Uterus (tissue), 4 donors: ENCODE measurements around the gene FASLG. TPM values are rescaled to one million over a fixed set of nuclear protein-coding genes. Genes with fewer than 3 reads are reported as not detected.

Experiments used
- DNase-seq, 2 donors: peaks; one replicate each; pipeline ENCODE4 v3.0.0-alpha.2; 2019 to 2020
- H3K27ac ChIP-seq, 2 donors: fragments of 200-600 bp; sonication (generic); 1 replicate in 1 of 2; 2 replicates in 1 of 2; pipeline ENCODE4 v1.5.1; 2016 to 2018
- H3K27me3 ChIP-seq, 2 donors: fragments of 200-600 bp; sonication (generic); one replicate each; pipeline ENCODE4 v1.5.1; 2018 to 2019; ENCODE audit warnings: control low read depth in 1 of 2
- H3K36me3 ChIP-seq, 2 donors: fragments of 200-600 bp; sonication (generic); one replicate each; pipeline ENCODE4 v1.5.1; 2019; ENCODE audit warnings: control low read depth in 1 of 2
- H3K4me1 ChIP-seq, 2 donors: fragments of 200-600 bp; sonication (generic); one replicate each; pipeline ENCODE4 v1.5.1; 2018 to 2019; ENCODE audit warnings: control low read depth in 1 of 2
- H3K4me3 ChIP-seq, 2 donors: fragments of 200-600 bp; sonication (generic); 1 replicate in 1 of 2; 2 replicates in 1 of 2; pipeline ENCODE4 v1.5.1; 2018 to 2019; ENCODE audit warnings: mild to moderate bottlenecking in 1 of 2
- H3K9me3 ChIP-seq, 2 donors: fragments of 200-600 bp; sonication (generic); one replicate each; pipeline ENCODE4 v1.5.1; 2019; ENCODE audit warnings: control low read depth in 1 of 2
- CTCF ChIP-seq, 4 experiments: fragments of 200-600 bp in 2 of 4; fragments of 450-650 bp in 2 of 4; sonication (generic) in 2 of 4; IDR thresholded peaks; one replicate each; pipeline ENCODE4 v1.5.1; 2016 to 2019; ENCODE audit warnings: antibody characterized with exemption in 4 of 4, mild to moderate bottlenecking in 2 of 4, moderate library complexity in 1 of 4
- POLR2A ChIP-seq, 2 donors: fragments of 450-650 bp; IDR thresholded peaks; one replicate each; pipeline ENCODE4 v1.6.1; 2016; ENCODE audit warnings: antibody characterized with exemption in 2 of 2, mild to moderate bottlenecking in 1 of 2, moderate library complexity in 1 of 2
- intact Hi-C: fragments of 100-400 bp; cut with DNase I; formaldehyde crosslinking; loops from one replicate; pipeline ENCODE4 v1.15.1; 2023; ENCODE audit warnings: low total_unique reads
- small RNA-seq: library from RNA; depleted of rRNA; stranded (forward); fragments of <200 nt; gene quantifications from one replicate; pipeline ENCODE3, GENCODE V24; 2016
- total RNA-seq, 4 donors: library from RNA; depleted of rRNA in 3 of 4; stranded (reverse); fragments of >200 nt in 3 of 4; gene quantifications; one replicate each; pipeline versions ENCODE4 v1.1.0 to v1.2.4, GENCODE V29; 2014 to 2023
- donor health status: DM: yes; HTN: yes; CAD: no.

The FASLG gene
- total RNA-seq, 4 donors from 2014 or later: 0.28 TPM; not detected in 3

GRCh38 chr1:172704001-172704400, 45.1 kb downstream of the FASLG start:
- no peak overlapping the region for H3K27ac ChIP-seq
- no peak overlapping the region for H3K4me3 ChIP-seq
- intact Hi-C loops: no loop called here
- no peaks in the 10 kb centered on the region for H3K4me1 ChIP-seq
- H3K9me3 ChIP-seq: no peaks in the 10 kb centered on the region
- no peaks in the 10 kb centered on the region for H3K36me3 ChIP-seq
- TF ChIP-seq POLR2A (IDR thresholded peaks at IDR 0.05) (no peak), CTCF (IDR thresholded peaks at IDR 0.05) (no peak)
- no peaks in the 10 kb centered on the region for H3K27me3 ChIP-seq
- no peak for DNase-seq

- H3K27me3 ChIP-seq: no peaks in the 10 kb centered on the region
Measured at GRCh38 chr1:172704420-172705210, 45.7 kb downstream of the FASLG start.

GRCh38 chr1:172708452-172708851, 49.5 kb downstream of the FASLG start:
- no peak overlapping the region for H3K27ac ChIP-seq
- DNase-seq: no peak
- intact Hi-C loops: no loop called here
- H3K27me3 ChIP-seq: no peaks in the 10 kb centered on the region
- no peaks in the 10 kb centered on the region for H3K36me3 ChIP-seq
- H3K4me1 ChIP-seq: no peaks in the 10 kb centered on the region
- TF ChIP-seq POLR2A (IDR thresholded peaks at IDR 0.05) (no peak), CTCF (IDR thresholded peaks at IDR 0.05) (no peak)
- no peak overlapping the region for H3K4me3 ChIP-seq
- H3K9me3 ChIP-seq: no peaks in the 10 kb centered on the region

More at GRCh38 chr1:172704420-172705210, 45.7 kb downstream of the FASLG start:
- no peak for TF ChIP-seq POLR2A (IDR thresholded peaks at IDR 0.05)
- Histone ChIP-seq H3K27ac (no peak overlapping the region), H3K36me3 (no peaks in the 10 kb centered on the region), H3K4me3 (no peak overlapping the region), H3K9me3 (no peaks in the 10 kb centered on the region), H3K4me1 (no peaks in the 10 kb centered on the region)
- intact Hi-C loops: no loop called here
- DNase-seq: no peak

- intact Hi-C loops: no loop called here
- no peaks in the 10 kb centered on the region for H3K27me3 ChIP-seq
- H3K4me1 ChIP-seq: no peaks in the 10 kb centered on the region
- no peak overlapping the region for H3K27ac ChIP-seq
- no peak for TF ChIP-seq CTCF (IDR thresholded peaks at IDR 0.05)
- TF ChIP-seq POLR2A (IDR thresholded peaks at IDR 0.05): no peak
- no peak for DNase-seq
- no peak overlapping the region for H3K4me3 ChIP-seq
- H3K9me3 ChIP-seq: no peaks in the 10 kb centered on the region
- H3K36me3 ChIP-seq: no peaks in the 10 kb centered on the region
Measured at GRCh38 chr1:172711558-172711957, 52.7 kb downstream of the FASLG start.

- intact Hi-C loops: no loop called here
- TF ChIP-seq CTCF (IDR thresholded peaks at IDR 0.05): no peak
- no peak for TF ChIP-seq POLR2A (IDR thresholded peaks at IDR 0.05)
Measured at GRCh38 chr1:172713466-172713865, 54.6 kb downstream of the FASLG start.

More at GRCh38 chr1:172713466-172713865, 54.6 kb downstream of the FASLG start:
- Histone ChIP-seq H3K27ac (no peak overlapping the region), H3K4me1 (no peaks in the 10 kb centered on the region), H3K4me3 (no peak overlapping the region), H3K9me3 (no peaks in the 10 kb centered on the region), H3K27me3 (no peaks in the 10 kb centered on the region), H3K36me3 (no peaks in the 10 kb centered on the region)
- no peak for DNase-seq

Small RNA genes lying within 50 kb of the gene (small RNA-seq; reads per million reads assigned to genes)
- not detected for gene RNU6-693P

Other genes starting within 250 kb of the FASLG start
- gene C1orf105, start 238.4 kb upstream of the FASLG start, total RNA-seq: not detected
- gene PIGC, start 215.0 kb upstream of the FASLG start, total RNA-seq: 10 to 100 TPM in 3 of 4 donors, 1 to 10 TPM in 1; 8.2 to 83.3 (median 31.3) TPM
- gene SUCO, start 126.0 kb upstream of the FASLG start, total RNA-seq: 100 to 1,000 TPM in 2 of 4 donors, 10 to 100 TPM in 2; 39.7 to 129 (median 93.9) TPM